Panc1 (cell line): ENCODE measurements around the gene CELF2. TPM values are rescaled to one million over a fixed set of nuclear protein-coding genes. Genes with fewer than 3 reads are reported as not detected.

Experiments used
- ATAC-seq: fragments of 200-7000 bp; cut with Tn5 transposase; 2 replicates; pipeline ENCODE4 v1.9.1; 2020; ENCODE audit warnings: mild to moderate bottlenecking, moderate library complexity
- BruUV-seq: library from RNA; stranded (reverse); fragments of 400-500 nt; replicated peaks from 2 replicates; lab custom pipeline; 2021; lab: Mats Ljungman, UMichigan
- CTCF ChIA-PET: fragments of 300-600 bp; sonication (Branson Sonifier 250); formaldehyde crosslinking; loops from one replicate; lab custom pipeline; 2022; ENCODE audit warnings: antibody characterized with exemption; lab: Charles Lee
- POLR2A ChIA-PET: fragments of 300-600 bp; sonication (Branson Sonifier 250); formaldehyde crosslinking; loops from one replicate; lab custom pipeline; 2022; ENCODE audit warnings: antibody characterized with exemption; lab: Charles Lee
- DNase-seq: peaks from one replicate; pipeline ENCODE4 v3.0.0-alpha.2; 2010; ENCODE audit warnings: low read depth, low spot score
- H3K27ac ChIP-seq: 2 replicates; pipeline ENCODE4 v1.5.1; 2011; ENCODE audit warnings: mild to moderate bottlenecking, low read length, inconsistent platforms
- H3K27me3 ChIP-seq: fragments of 200-500 bp; sonication (Bioruptor generic); 2 replicates; pipeline ENCODE4 v1.6.0; 2014; ENCODE audit warnings: low read length, inconsistent platforms; ENCODE audit not compliant: control insufficient read depth, insufficient read depth
- H3K36me3 ChIP-seq: fragments of 200-500 bp; sonication (Bioruptor generic); 2 replicates; pipeline ENCODE4 v1.5.1; 2014; ENCODE audit warnings: inconsistent platforms, mild to moderate bottlenecking, low read length, moderate library complexity; ENCODE audit not compliant: control insufficient read depth, insufficient read depth
- H3K4me1 ChIP-seq: 2 replicates; pipeline ENCODE4 v1.5.1; 2011; ENCODE audit warnings: inconsistent platforms, mild to moderate bottlenecking, low read length, moderate library complexity; ENCODE audit not compliant: control insufficient read depth, insufficient read depth
- H3K4me3 ChIP-seq, 2 experiments: 2 replicates each; pipeline ENCODE4 v1.5.1; 2011 to 2012; ENCODE audit warnings: low read depth in 2 of 2, low read length in 2 of 2, mild to moderate bottlenecking in 2 of 2, inconsistent platforms in 1 of 2, moderate library complexity in 1 of 2
- H3K9me3 ChIP-seq: fragments of 200-500 bp; sonication (Bioruptor generic); 2 replicates; pipeline ENCODE4 v1.5.1; 2014; ENCODE audit warnings: low read depth, mild to moderate bottlenecking, inconsistent platforms, low read length, moderate library complexity; ENCODE audit not compliant: control insufficient read depth, insufficient read depth
- CTCF ChIP-seq: fragments of 450-650 bp; IDR thresholded peaks from 2 replicates; pipeline ENCODE4 v1.5.1; 2017; ENCODE audit warnings: mild to moderate bottlenecking
- POLR2AphosphoS5 ChIP-seq: IDR thresholded peaks from 2 replicates; pipeline ENCODE4 v1.6.1; 2012; ENCODE audit warnings: mild to moderate bottlenecking, low read depth, low read length, moderate library complexity
- REST ChIP-seq, 2 experiments: IDR thresholded peaks; 2 replicates each; pipeline ENCODE4 v1.6.1; 2011 to 2012; ENCODE audit warnings: low read depth in 2 of 2, control low read depth in 1 of 2, low read length in 1 of 2, mild to moderate bottlenecking in 1 of 2, moderate library complexity in 1 of 2; ENCODE audit not compliant: insufficient read depth in 1 of 2
- SIN3A ChIP-seq: IDR thresholded peaks from 2 replicates; pipeline ENCODE4 v1.6.1; 2012; ENCODE audit warnings: low read depth, mild to moderate bottlenecking, low read length, moderate library complexity, borderline replicate concordance; ENCODE audit not compliant: insufficient read depth
- TCF7L2 ChIP-seq: IDR thresholded peaks from 2 replicates; pipeline ENCODE4 v1.6.1; 2011; ENCODE audit warnings: mild to moderate bottlenecking, low read depth, low read length, inconsistent platforms
- in situ Hi-C: cut with HindIII; loops from 2 replicates; pipeline ENCODE4 v1.10.0; 2016; ENCODE audit warnings: low sequenced_read_pairs, low pct_unique_long_range_greater_than_20kb
- intact Hi-C: fragments of 100-400 bp; cut with micrococcal nuclease; formaldehyde crosslinking; loops from one replicate; pipeline ENCODE4 v1.10.0; 2022; ENCODE audit not compliant: unreplicated experiment
- total RNA-seq: library from RNA; stranded (reverse); gene quantifications from one replicate; pipeline ENCODE4 v1.2.1, GENCODE V29; 2021; ENCODE audit not compliant: unreplicated experiment

Gene CELF2
- total RNA-seq, 1 experiment from 2014 or later = 0.44 TPM

GRCh38 chr10:11004144-11005077, 13.3 kb upstream of the CELF2 start:
- H3K4me1 ChIP-seq = no peaks in the 10 kb centered on the region
- BruUV-seq = no TSS peak
- TF ChIP-seq POLR2AphosphoS5 (no peak), REST (IDR thresholded peaks at IDR 0.05; ENCODE audit: insufficient read depth in 1 of 2, low read depth in 2 of 2, low read length in 1 of 2) (no peak), TCF7L2 (no peak), SIN3A (no peak), CTCF (no peak)
- H3K27ac ChIP-seq = no peak overlapping the region
- no peaks in the 10 kb centered on the region for H3K27me3 ChIP-seq
- DNase-seq = no peak
- in situ Hi-C loops (no loop called here), intact Hi-C loops (no loop called here)
- ChIA-PET POLR2A (no interaction called here), CTCF (no interaction called here)
- H3K4me3 ChIP-seq = no peak overlapping the region
- no peak for ATAC-seq
- no peaks in the 10 kb centered on the region for H3K9me3 ChIP-seq
- H3K36me3 ChIP-seq = no peaks in the 10 kb centered on the region

- no peaks in the 10 kb centered on the region for H3K4me1 ChIP-seq
- H3K9me3 ChIP-seq = no peaks in the 10 kb centered on the region
- CTCF ChIA-PET = no interaction called here
- in situ Hi-C loops (no loop called here), intact Hi-C loops (no loop called here)
- no peak for ATAC-seq
- DNase-seq = no peak
- H3K27ac ChIP-seq = no peak overlapping the region
- no peaks in the 10 kb centered on the region for H3K27me3 ChIP-seq
- no peaks in the 10 kb centered on the region for H3K36me3 ChIP-seq
- H3K4me3 ChIP-seq = no peak overlapping the region
- POLR2A ChIA-PET = no interaction called here
- TF ChIP-seq SIN3A = no peak
- no peak for TF ChIP-seq TCF7L2
- TF ChIP-seq REST (IDR thresholded peaks at IDR 0.05; ENCODE audit: insufficient read depth in 1 of 2, low read depth in 2 of 2, low read length in 1 of 2) = no peak
- no peak for TF ChIP-seq POLR2AphosphoS5
- TF ChIP-seq CTCF = no peak
- BruUV-seq = no TSS peak
These were observed 11.8 kb upstream of the CELF2 start for GRCh38 chr10:11005725-11006427.
